GM18505 (cell line): ENCODE data around the gene SMIM8.
"Not testable (repeated sequence)": the region's sequence is repeated elsewhere in the genome, so short reads cannot be mapped to it uniquely, and the experiment has no call there.

ENCODE experiments used
- ATAC-seq: cut with Tn5 transposase; IDR thresholded peaks from one replicate; pipeline ENCODE4 v1.9.1; 2021; ENCODE audit not compliant: unreplicated experiment
- POLR2A ChIP-seq: IDR thresholded peaks from 4 replicates; pipeline ENCODE4 v1.6.1; 2011; ENCODE audit warnings: borderline replicate concordance; ENCODE audit not compliant: insufficient read depth, insufficient read length; ENCODE audit errors: extremely low read depth

Gene SMIM8

GRCh38 chr6:87322304-87323212 is at the start of gene SMIM8:
Gene SMIM8 (plus strand): TSS chr6:87322588. CDS start chr6:87337032, 14,444 bp downstream.
- ATAC-seq: peak; percentile 100
- peak; percentile 83 for TF ChIP-seq POLR2A

GRCh38 chr6:87274660-87275274 is 47.6 kb upstream of the SMIM8 start:
- ATAC-seq: no peak
- no peak for TF ChIP-seq POLR2A

- no peak for TF ChIP-seq POLR2A
- no peak for ATAC-seq
Observed at GRCh38 chr6:87276624-87277023, 45.8 kb upstream of the SMIM8 start.

GRCh38 chr6:87277123-87277522 is 45.3 kb upstream of the SMIM8 start:
- no peak for ATAC-seq
- no peak for TF ChIP-seq POLR2A

- ATAC-seq: no peak
- TF ChIP-seq POLR2A: no peak
Observed at GRCh38 chr6:87279196-87279595, 43.2 kb upstream of the SMIM8 start.

GRCh38 chr6:87281426-87281825 is 41.0 kb upstream of the SMIM8 start:
- no peak for ATAC-seq
- no peak for TF ChIP-seq POLR2A

GRCh38 chr6:87282743-87283142 is 39.6 kb upstream of the SMIM8 start:
- ATAC-seq: no peak

GRCh38 chr6:87283461-87283860 is 38.9 kb upstream of the SMIM8 start:
- no peak for TF ChIP-seq POLR2A
- ATAC-seq: no peak

More at GRCh38 chr6:87282743-87283142, 39.6 kb upstream of the SMIM8 start:
- TF ChIP-seq POLR2A: no peak

- no peak for ATAC-seq
Observed at GRCh38 chr6:87287251-87287650, 35.1 kb upstream of the SMIM8 start.

GRCh38 chr6:87289571-87289970 is 32.8 kb upstream of the SMIM8 start:
- ATAC-seq: no peak
- TF ChIP-seq POLR2A: no peak

More at GRCh38 chr6:87287251-87287650, 35.1 kb upstream of the SMIM8 start:
- no peak for TF ChIP-seq POLR2A

GRCh38 chr6:87291883-87292282 is 30.5 kb upstream of the SMIM8 start:
- no peak for TF ChIP-seq POLR2A
- ATAC-seq: no peak

- no peak for ATAC-seq
- no peak for TF ChIP-seq POLR2A
Observed at GRCh38 chr6:87293526-87293925, 28.9 kb upstream of the SMIM8 start.

GRCh38 chr6:87297119-87297518 is 25.3 kb upstream of the SMIM8 start:
- ATAC-seq: no peak
- TF ChIP-seq POLR2A: no peak

- not testable (repeated sequence) for ATAC-seq
Observed at GRCh38 chr6:87301277-87301676, 21.1 kb upstream of the SMIM8 start.
